K562 (cell line): ENCODE data around the gene ELMO1. TPM values are rescaled to one million over a fixed set of nuclear protein-coding genes. Genes with fewer than 3 reads are reported as not detected.

Experiments
- ATAC-seq: fragments of 200-7000 bp; cut with Tn5 transposase; 3 replicates; pipeline ENCODE4 v1.9.1; 2020; ENCODE audit warnings: moderate library complexity
- BruUV-seq: library from RNA; stranded (reverse); fragments of 400-500 nt; replicated peaks from 2 replicates; lab custom pipeline; 2021; lab: Mats Ljungman, UMichigan
- CTCF ChIA-PET: fragments of 300-600 bp; formaldehyde crosslinking; extraction: SDS; loops from one replicate; lab custom pipeline; 2021; ENCODE audit warnings: low intra/inter-chr PET ratio; lab: Yijun Ruan, JAX
- POLR2A ChIA-PET: fragments of 300-600, 350-650 bp; sonication (Branson Sonifier 250); formaldehyde crosslinking; extraction: SDS; loops from one replicate; lab custom pipeline; 2021; ENCODE audit warnings: antibody characterized with exemption, inconsistent platforms; lab: Yijun Ruan, JAX
- DNase-seq, 4 experiments: peaks; one replicate each; pipeline versions ENCODE4 v3.0.0 to v3.0.0-alpha.2; 2011 to 2018; ENCODE audit warnings: low spot score in 3 of 4, mixed read lengths in 3 of 4; ENCODE audit errors: extremely low read depth in 1 of 4
- FAIRE-seq: peaks from 2 replicates; lab custom pipeline; 2011; peaks lifted over from hg19 to GRCh38; lab: Jason Lieb, UNC
- H2AFZ ChIP-seq: 2 replicates; pipeline ENCODE4 v1.6.0; 2011; ENCODE audit warnings: low read depth, low read length, control low read depth, inconsistent platforms
- H3K27ac ChIP-seq: fragments of 200-600 bp; 3 replicates; pipeline ENCODE4 v1.8.0; 2011; ENCODE audit warnings: low read depth, mild to moderate bottlenecking, control low read depth, inconsistent platforms, low read length, moderate library complexity, mixed read lengths; ENCODE audit errors: extremely low read depth
- H3K27me3 ChIP-seq, 2 experiments: fragments of 300-600 bp in 1 of 2; 2 replicates in 1 of 2; 3 replicates in 1 of 2; pipeline versions ENCODE4 v1.6.0 to v1.8.0; 2011; ENCODE audit warnings: inconsistent platforms in 2 of 2, low read length in 2 of 2, mild to moderate bottlenecking in 1 of 2, mixed read lengths in 1 of 2, moderate library complexity in 1 of 2; ENCODE audit not compliant: control insufficient read depth in 2 of 2, insufficient read depth in 2 of 2
- H3K36me3 ChIP-seq: fragments of 300-600 bp; 3 replicates; pipeline ENCODE4 v1.8.0; 2011; ENCODE audit warnings: mild to moderate bottlenecking, low read length, inconsistent platforms; ENCODE audit not compliant: control insufficient read depth, insufficient read depth
- H3K4me1 ChIP-seq, 2 experiments: fragments of 200-600 bp in 1 of 2; replicated peaks in 1 of 2; 2 replicates in 1 of 2; 3 replicates in 1 of 2; pipeline versions ENCODE4 v1.5.1 to v1.8.0; 2011; ENCODE audit warnings: inconsistent platforms in 2 of 2, low read length in 2 of 2, mild to moderate bottlenecking in 1 of 2, mixed read lengths in 1 of 2, moderate library complexity in 1 of 2; ENCODE audit not compliant: control insufficient read depth in 2 of 2, insufficient read depth in 2 of 2
- H3K4me2 ChIP-seq: 2 replicates; pipeline ENCODE4 v1.6.1; 2011; ENCODE audit warnings: low read length, control low read depth, inconsistent platforms, mixed read lengths; ENCODE audit not compliant: insufficient read depth
- H3K4me3 ChIP-seq: fragments of 200-600 bp; sonication (generic), shearing (Covaris generic); 2 replicates; pipeline ENCODE4 v1.5.1; 2016; ENCODE audit warnings: control low read depth, inconsistent platforms
- H3K79me2 ChIP-seq: fragments of 200-600 bp; 3 replicates; pipeline ENCODE4 v1.8.0; 2011; ENCODE audit warnings: low read length, inconsistent platforms; ENCODE audit not compliant: control insufficient read depth, insufficient read depth
- H3K9ac ChIP-seq, 2 experiments: 2 replicates each; pipeline versions ENCODE4 v1.6.0 to v1.6.1; 2011; ENCODE audit warnings: low read depth in 2 of 2, low read length in 2 of 2, control low read depth in 1 of 2, inconsistent platforms in 1 of 2, mild to moderate bottlenecking in 1 of 2, mixed read lengths in 1 of 2; ENCODE audit not compliant: insufficient read depth in 1 of 2
- H3K9me1 ChIP-seq: one replicate; pipeline ENCODE4 v1.6.0; 2011; ENCODE audit warnings: inconsistent platforms, mild to moderate bottlenecking, low read length, moderate library complexity; ENCODE audit not compliant: control insufficient read depth, insufficient read depth
- H3K9me3 ChIP-seq: replicated peaks from 2 replicates; pipeline ENCODE4 v1.5.1; 2011; ENCODE audit warnings: low read depth, low read length, inconsistent platforms; ENCODE audit not compliant: control insufficient read depth, insufficient read depth
- H4K20me1 ChIP-seq: replicated peaks from 2 replicates; pipeline ENCODE4 v1.6.1; 2011; ENCODE audit warnings: low read length, inconsistent platforms, mixed read lengths; ENCODE audit not compliant: control insufficient read depth, insufficient read depth
- CHD1 ChIP-seq: fragments of 200-600 bp; sonication (generic); IDR thresholded peaks from one replicate; pipeline ENCODE4 v1.6.1; 2012; ENCODE audit warnings: mild to moderate bottlenecking, moderate library complexity, low read length, inconsistent platforms
- CREB1 ChIP-seq, 2 experiments: sonication (generic) in 1 of 2; formaldehyde crosslinking in 1 of 2; IDR thresholded peaks; 2 replicates each; pipeline versions ENCODE4 v1.6.1 to v1.8.0; 2012 to 2022; ENCODE audit warnings: inconsistent platforms in 1 of 2, mild to moderate bottlenecking in 1 of 2, missing genetic modification reagents in 1 of 2, moderate library complexity in 1 of 2
- CTCF ChIP-seq, 3 experiments: IDR thresholded peaks in 2 of 3; conservative IDR thresholded peaks in 1 of 3; 2 replicates each; pipeline ENCODE4 v1.5.1; 2011 to 2012; ENCODE audit warnings: low read length in 3 of 3, mild to moderate bottlenecking in 3 of 3, control low read depth in 2 of 3, improper control_type of control experiment in 1 of 3, inconsistent platforms in 1 of 3, low read depth in 1 of 3, mixed read lengths in 1 of 3, moderate library complexity in 1 of 3; ENCODE audit not compliant: insufficient read depth in 2 of 3
- LARP7 ChIP-seq: fragments of 450-650 bp; IDR thresholded peaks from 2 replicates; pipeline ENCODE4 v1.6.1; 2016
- NUFIP1 ChIP-seq: fragments of 450-650 bp; IDR thresholded peaks from 2 replicates; pipeline ENCODE4 v1.6.1; 2018; ENCODE audit not compliant: partially characterized antibody
- STAT5B ChIP-seq: fragments of 250-450 bp; sonication (Bioruptor Pico); IDR thresholded peaks from 2 replicates; pipeline ENCODE4 v1.8.0; 2021; ENCODE audit warnings: mild to moderate bottlenecking, inconsistent platforms
- TEAD4 ChIP-seq, 2 experiments: sonication (generic) in 1 of 2; formaldehyde crosslinking in 1 of 2; IDR thresholded peaks; 2 replicates each; pipeline versions ENCODE4 v1.6.1 to v1.8.0; 2012 to 2022; ENCODE audit warnings: borderline replicate concordance in 1 of 2, inconsistent platforms in 1 of 2, low read length in 1 of 2, mild to moderate bottlenecking in 1 of 2, missing genetic modification reagents in 1 of 2
- ZNF133 ChIP-seq: fragments of 250-450 bp; sonication (Bioruptor Pico); IDR thresholded peaks from 2 replicates; pipeline ENCODE4 v1.4.0; 2020; ENCODE audit warnings: mild to moderate bottlenecking
- ZNF57 ChIP-seq: fragments of 450-650 bp; formaldehyde crosslinking; IDR thresholded peaks from 2 replicates; pipeline ENCODE4 v1.4.0; 2020; ENCODE audit warnings: mild to moderate bottlenecking, moderate library complexity
- WGBS: fragments of 100-300 bp; shearing (Covaris generic); methylation state at CpG from one replicate; pipeline ENCODE4 v1.1.6; 2016; ENCODE audit warnings: low coverage, mixed read lengths; ENCODE audit not compliant: insufficient coverage; ENCODE audit errors: missing lambda C conversion rate; 5-methylcytosine and 5-hydroxymethylcytosine counted together
- in situ Hi-C: fragments of 300-500 bp; cut with MboI; formaldehyde crosslinking; loops from 4 replicates; pipeline ENCODE4 v1.15.0; 2018; ENCODE audit warnings: inconsistent platforms, mixed read lengths
- intact Hi-C: fragments of 100-400 bp; cut with micrococcal nuclease; formaldehyde crosslinking; loops from 2 replicates; pipeline ENCODE4 v1.14.2; 2022
- polyA plus RNA-seq, 8 experiments: library from polyadenylated mRNA; depleted of rRNA in 4 of 8; stranded (reverse) in 5 of 8; unstranded in 3 of 8; fragments of >200 nt; fragmentation: Nextera tagmentation in 2 of 8; fragmentation: Illumina TruSeq in 1 of 8; extraction: Ambion mirVana in 2 of 8; extraction: Trizol in 1 of 8; gene quantifications; 2 replicates each; pipeline versions ENCODE4 v1.2.1 to v1.2.3, GENCODE V29; 2011 to 2014; ENCODE audit warnings: inconsistent platforms in 1 of 8, missing spikeins in 1 of 8
- total RNA-seq, 7 experiments: library from RNA; depleted of rRNA in 6 of 7; stranded (reverse); fragments of >200 nt in 6 of 7; fragmentation: Illumina TruSeq in 2 of 7; extraction: Trizol in 2 of 7; gene quantifications; 2 replicates each; pipeline versions ENCODE4 v1.2.1 to v1.2.3, GENCODE V29; 2011 to 2021; ENCODE audit warnings: low replicate concordance in 1 of 7

ELMO1 gene
- total and polyA plus RNA-seq, 9 of the 15 experiments (the other 6 are each of a cell fraction or from before 2014, with no cell fraction given) = 0.36 to 7.2 (median 3.6) TPM

- Histone ChIP-seq H3K4me2 (no peak overlapping the region), H3K79me2 (no peaks in the 10 kb centered on the region), H3K27ac (no peak overlapping the region), H3K9me1 (no peaks in the 10 kb centered on the region), H3K9ac (no peak overlapping the region), H3K36me3 (no peaks in the 10 kb centered on the region), H3K9me3 (no peaks in the 10 kb centered on the region), H2AFZ (no peak overlapping the region), H3K4me3 (no peak overlapping the region), H3K4me1 (no peaks in the 10 kb centered on the region), H4K20me1 (no peaks in the 10 kb centered on the region), H3K27me3 (no peaks in the 10 kb centered on the region; a peak in 2 of 5 replicates)
- ChIA-PET POLR2A (no interaction called here), CTCF (no interaction called here)
- DNase-seq (no peak), ATAC-seq (no peak), FAIRE-seq (no peak)
- no peak for TF ChIP-seq CREB1 (IDR thresholded peaks at IDR 0.05)
- no peak for TF ChIP-seq CREB1 (CRISPR knock-in tag; IDR thresholded peaks at IDR 0.05)
- TF ChIP-seq LARP7 = no peak
- no peak for TF ChIP-seq STAT5B (CRISPR knock-in tag)
- TF ChIP-seq ZNF133 (CRISPR knock-in tag) = no peak
- no peak for TF ChIP-seq NUFIP1
- TF ChIP-seq ZNF57 = no peak
- no peak for TF ChIP-seq CHD1
- no peak for TF ChIP-seq CTCF (IDR thresholded peaks at IDR 0.05 in 2 of 3, conservative IDR thresholded peaks at IDR 0.05 in 1 of 3; ENCODE audit: insufficient read depth in 2 of 3, low read depth in 1 of 3, low read length in 3 of 3)
- TF ChIP-seq TEAD4 (IDR thresholded peaks at IDR 0.05; ENCODE audit: low read length) = no peak
- TF ChIP-seq TEAD4 (CRISPR knock-in tag; IDR thresholded peaks at IDR 0.05; ENCODE audit: borderline replicate concordance) = no peak
- 6% methylated on average over 10 of the region's 10 CpGs for WGBS
- intact Hi-C loops (loop anchor here (10.0 kb wide), 1 partner anchor 500 kb away; no protein-coding TSS in a partner anchor), in situ Hi-C loops (loop anchor here (25.0 kb wide), 1 partner anchor 613 kb away; the partner anchor contains the start of gene NME8)
- no TSS peak for BruUV-seq
These were observed 223.9 kb downstream of the ELMO1 start for GRCh38 chr7:37224746-37225145.
